Uterus (tissue), 4 donors: Measurements from ENCODE around the gene RBM12. TPM values are rescaled to one million over a fixed set of nuclear protein-coding genes. Genes with fewer than 3 reads are reported as not detected.

Experiments used
- DNase-seq, 2 donors: peaks; one replicate each; pipeline ENCODE4 v3.0.0-alpha.2; 2019 to 2020
- H3K27ac ChIP-seq, 2 donors: fragments of 200-600 bp; sonication (generic); 1 replicate in 1 of 2; 2 replicates in 1 of 2; pipeline ENCODE4 v1.5.1; 2016 to 2018
- H3K27me3 ChIP-seq, 2 donors: fragments of 200-600 bp; sonication (generic); one replicate each; pipeline ENCODE4 v1.5.1; 2018 to 2019; ENCODE audit warnings: control low read depth in 1 of 2
- H3K36me3 ChIP-seq, 2 donors: fragments of 200-600 bp; sonication (generic); one replicate each; pipeline ENCODE4 v1.5.1; 2019; ENCODE audit warnings: control low read depth in 1 of 2
- H3K4me1 ChIP-seq, 2 donors: fragments of 200-600 bp; sonication (generic); one replicate each; pipeline ENCODE4 v1.5.1; 2018 to 2019; ENCODE audit warnings: control low read depth in 1 of 2
- H3K4me3 ChIP-seq, 2 donors: fragments of 200-600 bp; sonication (generic); 1 replicate in 1 of 2; 2 replicates in 1 of 2; pipeline ENCODE4 v1.5.1; 2018 to 2019; ENCODE audit warnings: mild to moderate bottlenecking in 1 of 2
- H3K9me3 ChIP-seq, 2 donors: fragments of 200-600 bp; sonication (generic); one replicate each; pipeline ENCODE4 v1.5.1; 2019; ENCODE audit warnings: control low read depth in 1 of 2
- CTCF ChIP-seq, 4 experiments: fragments of 200-600 bp in 2 of 4; fragments of 450-650 bp in 2 of 4; sonication (generic) in 2 of 4; IDR thresholded peaks; one replicate each; pipeline ENCODE4 v1.5.1; 2016 to 2019; ENCODE audit warnings: antibody characterized with exemption in 4 of 4, mild to moderate bottlenecking in 2 of 4, moderate library complexity in 1 of 4
- POLR2A ChIP-seq, 2 donors: fragments of 450-650 bp; IDR thresholded peaks; one replicate each; pipeline ENCODE4 v1.6.1; 2016; ENCODE audit warnings: antibody characterized with exemption in 2 of 2, mild to moderate bottlenecking in 1 of 2, moderate library complexity in 1 of 2
- intact Hi-C: fragments of 100-400 bp; cut with DNase I; formaldehyde crosslinking; loops from one replicate; pipeline ENCODE4 v1.15.1; 2023; ENCODE audit warnings: low total_unique reads
- total RNA-seq, 4 donors: library from RNA; depleted of rRNA in 3 of 4; stranded (reverse); fragments of >200 nt in 3 of 4; gene quantifications; one replicate each; pipeline versions ENCODE4 v1.1.0 to v1.2.4, GENCODE V29; 2014 to 2023
- donor health status: DM: yes; HTN: yes; CAD: no.

The RBM12 gene
- total RNA-seq, 4 donors from 2014 or later = 9.5 to 105 (median 54.4) TPM

GRCh38 chr20:35660122-35660937 is 4.4 kb downstream of the RBM12 start:
- intact Hi-C loops = no loop called here
- no peak overlapping the region for H3K27ac ChIP-seq
- no peaks in the 10 kb centered on the region for H3K36me3 ChIP-seq
- no peaks in the 10 kb centered on the region for H3K27me3 ChIP-seq
- no peak overlapping the region for H3K4me3 ChIP-seq
- H3K4me1 ChIP-seq = peaks cover 0 to 6% of the 10 kb centered on the region in 2 donors
- H3K9me3 ChIP-seq = no peaks in the 10 kb centered on the region
- no peak for DNase-seq
- TF ChIP-seq POLR2A (IDR thresholded peaks at IDR 0.05) = no peak
- TF ChIP-seq CTCF (IDR thresholded peaks at IDR 0.05) = no peak

GRCh38 chr20:35657271-35657670 is 7.4 kb downstream of the RBM12 start:
- Histone ChIP-seq H3K27me3 (no peaks in the 10 kb centered on the region), H3K36me3 (no peaks in the 10 kb centered on the region), H3K9me3 (no peaks in the 10 kb centered on the region), H3K4me3 (no peak overlapping the region), H3K27ac (no peak overlapping the region), H3K4me1 (peaks cover 0 to 6% of the 10 kb centered on the region in 2 donors)
- intact Hi-C loops = no loop called here
- TF ChIP-seq POLR2A (IDR thresholded peaks at IDR 0.05) = no peak
- no peak for TF ChIP-seq CTCF (IDR thresholded peaks at IDR 0.05)
- no peak for DNase-seq

GRCh38 chr20:35654415-35654814 is 10.3 kb downstream of the RBM12 start:
- no peaks in the 10 kb centered on the region for H3K36me3 ChIP-seq
- peaks cover 0 to 9% of the 10 kb centered on the region in 2 donors for H3K4me1 ChIP-seq
- H3K9me3 ChIP-seq = no peaks in the 10 kb centered on the region
- H3K4me3 ChIP-seq = no peak overlapping the region
- intact Hi-C loops = no loop called here
- H3K27ac ChIP-seq = no peak overlapping the region
- no peaks in the 10 kb centered on the region for H3K27me3 ChIP-seq
- TF ChIP-seq CTCF (IDR thresholded peaks at IDR 0.05) (no peak), POLR2A (IDR thresholded peaks at IDR 0.05) (no peak)
- DNase-seq = no peak

GRCh38 chr20:35653893-35654292 is 10.8 kb downstream of the RBM12 start:
- TF ChIP-seq CTCF (IDR thresholded peaks at IDR 0.05) (no peak), POLR2A (IDR thresholded peaks at IDR 0.05) (no peak)
- intact Hi-C loops = no loop called here
- Histone ChIP-seq H3K27ac (no peak overlapping the region), H3K9me3 (no peaks in the 10 kb centered on the region), H3K4me1 (peaks cover 0 to 9% of the 10 kb centered on the region in 2 donors), H3K4me3 (no peak overlapping the region), H3K27me3 (no peaks in the 10 kb centered on the region), H3K36me3 (no peaks in the 10 kb centered on the region)
- DNase-seq = no peak

GRCh38 chr20:35653430-35653734 is 11.3 kb downstream of the RBM12 start:
- DNase-seq = no peak
- H3K27me3 ChIP-seq = no peaks in the 10 kb centered on the region
- H3K27ac ChIP-seq = no peak overlapping the region
- H3K9me3 ChIP-seq = no peaks in the 10 kb centered on the region
- H3K36me3 ChIP-seq = no peaks in the 10 kb centered on the region
- intact Hi-C loops = no loop called here
- peaks cover 0 to 9% of the 10 kb centered on the region in 2 donors for H3K4me1 ChIP-seq
- no peak overlapping the region for H3K4me3 ChIP-seq
- no peak for TF ChIP-seq CTCF (IDR thresholded peaks at IDR 0.05)
- no peak for TF ChIP-seq POLR2A (IDR thresholded peaks at IDR 0.05)
